HepG2 (cell line): ENCODE results near the gene C17orf75. TPM values are rescaled to one million over a fixed set of nuclear protein-coding genes. Genes with fewer than 3 reads are reported as not detected.

Experiments used
- FOSL1 ChIP-seq: sonication (generic); formaldehyde crosslinking; IDR thresholded peaks from 2 replicates; pipeline ENCODE4 v1.9.0; 2021; ENCODE audit warnings: missing genetic modification reagents, borderline replicate concordance
- GLI4 ChIP-seq: sonication (generic); formaldehyde crosslinking; IDR thresholded peaks from 2 replicates; pipeline ENCODE4 v1.5.1; 2020; ENCODE audit warnings: missing genetic modification reagents, mild to moderate bottlenecking, moderate library complexity, borderline replicate concordance
- HES4 ChIP-seq: sonication (generic); formaldehyde crosslinking; IDR thresholded peaks from 2 replicates; pipeline ENCODE4 v1.9.0; 2021; ENCODE audit warnings: mild to moderate bottlenecking, missing genetic modification reagents, borderline replicate concordance
- KDM5B ChIP-seq: sonication (generic); formaldehyde crosslinking; IDR thresholded peaks from 2 replicates; pipeline ENCODE4 v1.4.0; 2020; ENCODE audit warnings: missing genetic modification reagents, mild to moderate bottlenecking, borderline replicate concordance
- NFKB2 ChIP-seq: sonication (generic); formaldehyde crosslinking; IDR thresholded peaks from 2 replicates; pipeline ENCODE4 v1.4.0; 2020; ENCODE audit warnings: missing genetic modification reagents, borderline replicate concordance
- NR2F6 ChIP-seq, 2 experiments: IDR thresholded peaks; 2 replicates each; pipeline ENCODE4 v1.6.1; 2016; ENCODE audit warnings: antibody characterized with exemption in 1 of 2, mild to moderate bottlenecking in 1 of 2
- PAX8 ChIP-seq: sonication (generic); formaldehyde crosslinking; IDR thresholded peaks from 2 replicates; pipeline ENCODE4 v1.8.0; 2022; ENCODE audit warnings: mild to moderate bottlenecking, missing genetic modification reagents, borderline replicate concordance
- RXRB ChIP-seq: IDR thresholded peaks from 2 replicates; pipeline ENCODE4 v1.6.1; 2016; ENCODE audit warnings: borderline replicate concordance, missing genetic modification reagents, missing compliant biosample characterization
- SMAD1 ChIP-seq: sonication (generic); formaldehyde crosslinking; IDR thresholded peaks from 2 replicates; pipeline ENCODE4 v1.4.0; 2020; ENCODE audit warnings: missing genetic modification reagents, low read depth, mild to moderate bottlenecking, borderline replicate concordance
- SMC3 ChIP-seq: IDR thresholded peaks from 2 replicates; pipeline ENCODE4 v1.6.1; 2011; ENCODE audit warnings: low read length, improper control_type of control experiment
- SOX5 ChIP-seq: IDR thresholded peaks from 2 replicates; pipeline ENCODE4 v1.6.1; 2016; ENCODE audit warnings: borderline replicate concordance
- TOPORS ChIP-seq: sonication (generic); formaldehyde crosslinking; IDR thresholded peaks from 2 replicates; pipeline ENCODE4 v1.8.0; 2023; ENCODE audit warnings: mild to moderate bottlenecking, missing genetic modification reagents
- XRCC5 ChIP-seq: fragments of 200-400 bp; formaldehyde crosslinking; optimal IDR thresholded peaks from 2 replicates; pipeline ENCODE3; 2017; ENCODE audit warnings: mild to moderate bottlenecking, low read length
- ZBTB44 ChIP-seq: sonication (generic); formaldehyde crosslinking; IDR thresholded peaks from 2 replicates; pipeline ENCODE4 v1.4.0; 2020; ENCODE audit warnings: missing genetic modification reagents
- ZNF263 ChIP-seq: sonication (generic); formaldehyde crosslinking; IDR thresholded peaks from 2 replicates; pipeline ENCODE4 v1.4.0; 2020; ENCODE audit warnings: missing genetic modification reagents
- ZNF280D ChIP-seq: sonication (generic); formaldehyde crosslinking; IDR thresholded peaks from 2 replicates; pipeline ENCODE4 v1.5.1; 2020; ENCODE audit warnings: mild to moderate bottlenecking, missing genetic modification reagents
- ZNF326 ChIP-seq: sonication (generic); formaldehyde crosslinking; IDR thresholded peaks from 2 replicates; pipeline ENCODE4 v1.4.0; 2020; ENCODE audit warnings: missing genetic modification reagents, borderline replicate concordance
- ZNF414 ChIP-seq: sonication (generic); formaldehyde crosslinking; IDR thresholded peaks from 2 replicates; pipeline ENCODE4 v1.5.0; 2020; ENCODE audit warnings: missing genetic modification reagents
- ZNF761 ChIP-seq: sonication (generic); formaldehyde crosslinking; conservative IDR thresholded peaks from 2 replicates; pipeline ENCODE4 v1.4.0; 2020; ENCODE audit warnings: mild to moderate bottlenecking, missing genetic modification reagents
- ZNF773 ChIP-seq: sonication (generic); formaldehyde crosslinking; IDR thresholded peaks from 2 replicates; pipeline ENCODE4 v1.4.0; 2020; ENCODE audit warnings: missing genetic modification reagents, borderline replicate concordance
- polyA plus RNA-seq, 8 experiments: library from polyadenylated mRNA; depleted of rRNA in 3 of 8; stranded (reverse) in 7 of 8; unstranded in 1 of 8; fragments of >200 nt; fragmentation: Illumina TruSeq in 4 of 8; extraction: Trizol in 4 of 8; gene quantifications; 2 replicates each; pipeline versions ENCODE4 v1.2.1 to v1.2.3, GENCODE V29; 2011 to 2016; ENCODE audit warnings: low read depth in 4 of 8, missing spikeins in 1 of 8, mixed read lengths in 1 of 8; ENCODE audit not compliant: insufficient read depth in 1 of 8
- total RNA-seq, 5 experiments: library from RNA; depleted of rRNA; stranded (reverse); fragments of >200 nt; fragmentation: Illumina TruSeq; extraction: Trizol; gene quantifications; 2 replicates each; pipeline ENCODE4 v1.2.3, GENCODE V29; 2016; ENCODE audit warnings: low read depth in 1 of 5
- TF ChIP-seq, protein P1 (sequence below): sonication (generic); formaldehyde crosslinking; IDR thresholded peaks from 2 replicates; pipeline ENCODE4 v1.4.0; 2020; ENCODE audit warnings: mild to moderate bottlenecking, missing genetic modification reagents

Gene C17orf75
- total and polyA plus RNA-seq, 2 of the 13 experiments (the other 11 are each of a cell fraction or from before 2014, with no cell fraction given), result 16.2 to 33.0 TPM

DNA sequence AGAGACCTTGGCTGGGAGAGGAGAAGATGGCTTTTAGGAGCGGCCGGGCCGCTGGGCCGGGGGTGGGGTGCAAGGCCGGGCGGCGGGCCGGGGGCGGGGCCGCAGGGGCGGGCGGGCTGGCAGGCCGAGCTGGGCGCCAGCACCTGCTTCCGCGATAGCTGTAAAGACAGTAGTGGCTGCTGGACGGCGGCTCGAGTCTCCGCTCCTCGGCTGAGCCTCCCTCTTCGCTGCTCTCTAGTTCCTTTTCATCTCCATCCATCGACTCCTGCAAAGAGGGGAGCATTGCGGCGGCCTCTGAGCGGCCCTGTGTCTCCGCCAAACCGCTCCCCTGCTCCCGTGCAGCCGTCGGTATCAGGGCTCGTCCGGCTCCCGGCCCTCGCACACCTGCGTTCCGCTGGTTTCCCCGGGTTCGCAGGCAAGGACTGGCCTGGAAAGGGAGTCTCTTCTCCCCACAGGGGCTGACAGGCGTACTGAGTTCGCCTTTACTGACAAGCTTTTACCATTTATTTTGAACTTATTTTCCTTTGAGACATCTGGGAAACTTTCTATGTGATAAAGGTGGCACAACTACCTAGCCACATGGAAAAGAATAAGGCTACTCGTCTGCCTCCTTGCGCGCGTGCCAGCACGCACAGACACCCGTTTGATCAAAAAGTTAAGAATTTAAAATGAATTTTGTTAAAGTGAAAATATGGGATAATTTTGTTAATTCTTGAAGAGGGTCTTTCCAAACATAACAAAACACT, at the start of gene C17orf75 (continued):
- TF ChIP-seq ZNF280D, result 0 out of 2 replicates have a peak, but pooled peaks have one; percentile 43
- peak; percentile 86 for TF ChIP-seq RXRB
- TF ChIP-seq NFKB2, result peak; percentile 86; the same call in 1 of the 2 replicates
- peak; percentile 22; the same call in 1 of the 2 replicates for TF ChIP-seq SOX5
- TF ChIP-seq, protein P1, sequence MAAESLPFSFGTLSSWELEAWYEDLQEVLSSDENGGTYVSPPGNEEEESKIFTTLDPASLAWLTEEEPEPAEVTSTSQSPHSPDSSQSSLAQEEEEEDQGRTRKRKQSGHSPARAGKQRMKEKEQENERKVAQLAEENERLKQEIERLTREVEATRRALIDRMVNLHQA (CRISPR knock-in tag), result no peak
- TF ChIP-seq XRCC5, result peak; percentile 99
- TF ChIP-seq SMAD1 (CRISPR knock-in tag), result no peak
- TF ChIP-seq ZNF263 (CRISPR knock-in tag), result peak; percentile 55
- peak; percentile 77; the same call in 1 of the 2 replicates for TF ChIP-seq KDM5B (CRISPR knock-in tag)
- TF ChIP-seq ZNF761 (CRISPR knock-in tag), result no peak
- TF ChIP-seq GLI4, result no peak
- TF ChIP-seq TOPORS (CRISPR knock-in tag), result no peak
- TF ChIP-seq FOSL1 (CRISPR knock-in tag), result no peak
- no peak; the same call in 1 of the 2 replicates for TF ChIP-seq SMC3
- TF ChIP-seq ZNF773 (CRISPR knock-in tag), result peak; percentile 78; the same call in 1 of the 2 replicates
- peak; percentile 85; the same call in 1 of the 2 replicates for TF ChIP-seq ZBTB44 (CRISPR knock-in tag)
- no peak for TF ChIP-seq PAX8 (CRISPR knock-in tag)
- TF ChIP-seq NR2F6 (IDR thresholded peaks at IDR 0.05), result no peak
- peak; percentile 57; the same call in 1 of the 2 replicates for TF ChIP-seq NR2F6 (CRISPR knock-in tag; IDR thresholded peaks at IDR 0.05)
- 0 out of 2 replicates have a peak, but pooled peaks have one; percentile 50 for TF ChIP-seq ZNF326
- TF ChIP-seq HES4 (CRISPR knock-in tag), result no peak
- TF ChIP-seq ZNF414, result peak; percentile 72; the same call in 1 of the 2 replicates
